Activated CD4-positive, alpha-beta T cell treated with anti-CD3 and anti-CD28 coated beads, Interleukin-2, amount 50 U/mL, for 16 hours (primary cell): ENCODE data around the gene NAP1L5.

Experiments
- DNase-seq: peaks from one replicate; pipeline ENCODE4 v3.0.0-alpha.2; 2020

Gene NAP1L5

GRCh38 chr4:88722276-88722780, 24.7 kb upstream of the NAP1L5 start:
- no peak for DNase-seq

DNA sequence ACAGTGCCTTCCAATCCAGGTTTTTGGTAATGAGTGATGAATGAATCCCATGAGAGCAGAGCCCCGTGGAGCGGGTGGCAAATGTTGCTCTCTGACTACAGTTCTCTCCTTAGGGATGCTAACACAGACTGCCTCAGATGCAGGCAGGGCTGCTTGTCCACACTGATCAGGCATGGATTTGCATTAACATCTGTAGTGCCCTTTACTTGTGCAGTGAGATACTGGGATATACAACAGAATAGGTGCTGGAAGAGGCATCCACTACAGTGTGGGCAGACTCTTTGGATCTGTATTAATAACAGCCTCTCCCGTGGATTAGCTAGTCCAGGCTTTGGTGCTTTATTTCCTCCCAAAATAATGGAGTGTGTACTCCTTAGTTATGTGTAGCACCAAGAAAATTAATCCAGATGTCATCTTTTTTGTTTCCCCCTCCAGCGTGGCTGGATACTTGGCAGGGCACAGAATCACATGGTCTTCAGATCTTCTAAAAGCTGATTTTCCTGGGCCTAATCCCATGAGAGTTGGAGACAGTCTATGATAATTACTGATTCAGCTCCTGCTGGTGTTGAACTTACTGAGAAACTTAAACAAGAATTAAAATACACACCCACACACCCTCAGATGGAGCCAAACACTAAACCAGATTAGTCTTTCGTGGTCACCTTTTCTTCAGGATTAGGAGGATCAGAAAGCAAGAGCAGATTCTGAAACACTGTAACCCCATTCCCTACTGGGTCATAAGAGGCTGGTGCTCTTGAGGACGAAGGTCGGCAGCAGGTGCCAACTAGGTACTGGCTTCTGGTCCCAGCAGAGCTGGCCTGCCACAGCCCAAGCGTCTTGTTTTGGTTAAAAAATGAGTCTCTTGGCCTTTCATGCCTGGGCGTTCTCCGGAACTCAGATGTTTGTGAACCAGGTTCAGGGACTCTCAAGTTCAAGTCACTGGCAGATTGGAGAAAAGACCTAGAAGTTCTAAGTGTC, 23.1 kb upstream of the NAP1L5 start:
- no peak for DNase-seq

DNA sequence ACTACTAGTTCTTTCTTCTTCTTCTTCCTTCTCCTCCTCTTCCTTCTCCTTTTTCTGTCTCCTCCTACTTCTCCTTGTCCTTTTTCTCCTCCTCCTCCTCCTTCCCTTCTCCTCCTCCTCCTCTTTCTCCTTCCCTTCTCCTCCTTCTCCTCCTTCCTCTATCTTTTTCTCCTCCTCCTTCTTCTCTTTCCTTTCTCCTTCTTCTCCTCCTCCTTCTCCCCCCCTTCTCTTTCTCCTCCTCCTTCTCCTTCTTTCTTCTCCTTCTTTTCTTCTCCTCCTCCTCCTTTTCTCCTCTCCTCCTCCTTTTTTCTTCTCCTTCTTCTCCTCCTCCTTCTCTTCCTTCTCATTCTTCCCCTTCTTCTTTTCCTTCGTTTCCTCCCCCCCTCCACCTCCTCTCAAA, 21.8 kb upstream of the NAP1L5 start:
- DNase-seq, result no peak

GRCh38 chr4:88718098-88718497, 20.5 kb upstream of the NAP1L5 start:
- no peak for DNase-seq

DNA sequence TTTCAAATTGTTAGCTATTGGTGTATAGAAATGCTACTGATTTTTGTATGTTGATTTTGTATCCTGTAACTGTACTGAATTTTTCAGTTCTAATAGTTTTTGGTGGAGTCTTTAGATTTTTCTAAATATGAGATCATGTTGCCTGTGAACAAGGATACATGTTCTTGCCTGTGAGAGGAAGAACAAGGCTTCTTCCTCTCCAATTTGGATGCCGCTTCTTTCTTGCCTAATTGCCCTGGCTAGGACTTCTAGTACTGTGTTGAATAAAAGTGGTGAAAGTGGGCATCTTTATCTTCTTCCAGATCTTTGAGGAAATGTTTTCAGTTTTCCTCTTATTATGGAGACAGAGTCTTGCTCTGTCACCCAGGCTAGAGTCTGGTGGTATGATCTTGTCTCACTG, 16.2 kb upstream of the NAP1L5 start:
- no peak for DNase-seq

- DNase-seq, result peak; percentile 18
Observed at GRCh38 chr4:88709989-88710388, 12.4 kb upstream of the NAP1L5 start.

- DNase-seq, result no peak
Observed at GRCh38 chr4:88706574-88706973, 8.9 kb upstream of the NAP1L5 start.

GRCh38 chr4:88705805-88706492, 8.3 kb upstream of the NAP1L5 start:
- no peak for DNase-seq

- no peak for DNase-seq
Observed at GRCh38 chr4:88705223-88705622, 7.6 kb upstream of the NAP1L5 start.

DNA sequence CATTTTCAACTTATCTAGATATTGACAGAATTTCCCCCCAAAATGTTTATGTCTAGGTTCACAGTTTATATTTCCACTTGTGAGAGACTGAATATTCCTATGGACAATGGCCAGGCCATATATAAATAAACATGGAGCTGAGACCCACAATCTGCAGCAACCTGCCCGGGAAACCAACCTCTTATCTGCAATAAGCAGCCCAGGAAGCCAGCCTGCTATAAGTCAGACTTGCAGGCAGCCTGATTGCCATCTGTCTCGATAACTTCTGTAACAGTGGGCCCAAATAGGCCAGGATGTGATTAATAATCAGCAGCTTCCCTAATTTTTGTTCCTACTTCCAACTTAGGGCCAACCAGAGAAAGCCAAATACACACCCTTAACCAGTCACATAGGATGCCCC, 5.2 kb upstream of the NAP1L5 start:
- no peak for DNase-seq

GRCh38 chr4:88698519-88698918, 890 bp upstream of the NAP1L5 start:
- DNase-seq, result no peak

DNA sequence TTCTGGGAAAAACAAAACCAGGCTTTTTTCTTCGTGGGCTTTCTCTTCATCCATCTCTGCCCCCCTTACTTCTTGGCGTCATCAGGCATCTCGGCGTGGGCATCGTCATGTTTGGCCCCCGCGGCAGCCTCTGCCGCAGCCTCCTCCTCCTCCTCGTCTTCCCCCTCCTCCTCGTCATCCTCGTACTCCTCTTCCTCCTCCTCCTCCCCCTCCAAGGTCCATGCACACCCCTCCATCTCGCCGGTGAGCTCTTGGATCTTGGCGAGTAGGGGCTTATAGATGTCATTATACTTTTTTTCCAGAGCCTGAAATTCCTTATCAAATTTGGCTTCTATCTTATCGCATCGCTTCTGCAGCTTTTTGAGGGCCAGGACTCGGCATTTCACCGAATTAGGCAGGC, 488 bp downstream of the NAP1L5 start:
- peak; percentile 12 for DNase-seq

DNA sequence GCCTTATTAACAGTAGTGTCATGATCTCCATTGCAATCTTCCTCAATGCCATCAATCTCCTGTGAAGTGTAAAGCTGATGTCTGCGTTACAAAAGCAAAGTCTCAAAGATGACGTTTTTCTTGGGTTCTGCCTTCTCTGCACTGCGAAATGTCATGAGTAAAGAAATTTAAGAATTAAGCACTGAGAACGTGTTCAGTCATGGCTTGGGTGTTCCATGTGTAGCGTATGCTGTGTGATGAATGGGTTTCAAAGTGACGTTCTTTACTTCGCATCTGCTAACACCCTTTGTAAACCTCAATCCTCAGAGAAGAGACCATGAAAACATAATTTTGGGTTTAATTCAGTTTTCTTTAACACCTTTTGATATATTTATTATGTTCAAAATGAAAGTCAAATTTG, 999 bp downstream of the NAP1L5 start:
- no peak for DNase-seq

GRCh38 chr4:88693792-88694191, 3.8 kb downstream of the NAP1L5 start:
- DNase-seq, result no peak

DNA sequence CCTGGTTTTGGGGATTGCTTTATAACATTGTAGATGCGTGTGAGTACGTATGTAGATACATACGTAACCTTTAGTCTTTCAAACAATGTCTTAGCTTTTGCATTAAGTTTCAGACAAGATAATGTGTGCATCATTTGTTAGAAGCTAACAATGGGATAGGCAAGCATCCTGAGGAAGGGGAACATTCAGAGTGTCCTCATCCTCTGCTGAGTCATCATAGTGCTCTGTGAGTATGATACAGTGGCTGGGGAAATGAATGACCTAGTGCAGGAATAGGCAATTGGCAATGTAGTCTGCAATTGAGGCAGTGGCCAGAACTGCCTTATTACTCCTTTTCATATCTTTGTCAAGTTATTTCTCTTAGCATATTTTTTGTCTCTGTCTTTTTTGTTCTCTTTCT, 7.3 kb downstream of the NAP1L5 start:
- DNase-seq, result no peak

GRCh38 chr4:88681209-88681608, 16.4 kb downstream of the NAP1L5 start:
- no peak for DNase-seq

DNA sequence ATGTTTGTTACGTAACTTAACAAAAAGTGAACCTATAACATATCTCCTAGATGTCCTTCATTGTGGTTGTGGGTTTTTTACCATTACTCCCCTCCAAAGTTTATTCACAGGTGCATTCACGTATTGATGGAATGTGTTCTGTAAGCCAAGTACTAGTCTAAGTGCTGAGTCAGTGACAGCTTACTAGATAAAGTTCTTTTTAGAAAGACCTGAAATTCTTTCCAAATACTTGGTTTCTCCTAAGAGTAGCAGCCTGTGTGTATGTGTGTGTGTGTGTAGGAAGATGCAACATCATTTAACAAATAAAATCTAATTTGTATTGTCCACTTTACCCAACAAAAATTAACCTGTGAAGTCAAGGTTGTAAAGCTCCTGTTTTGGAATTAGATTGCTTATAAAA, 22.1 kb downstream of the NAP1L5 start:
- no peak for DNase-seq

DNA sequence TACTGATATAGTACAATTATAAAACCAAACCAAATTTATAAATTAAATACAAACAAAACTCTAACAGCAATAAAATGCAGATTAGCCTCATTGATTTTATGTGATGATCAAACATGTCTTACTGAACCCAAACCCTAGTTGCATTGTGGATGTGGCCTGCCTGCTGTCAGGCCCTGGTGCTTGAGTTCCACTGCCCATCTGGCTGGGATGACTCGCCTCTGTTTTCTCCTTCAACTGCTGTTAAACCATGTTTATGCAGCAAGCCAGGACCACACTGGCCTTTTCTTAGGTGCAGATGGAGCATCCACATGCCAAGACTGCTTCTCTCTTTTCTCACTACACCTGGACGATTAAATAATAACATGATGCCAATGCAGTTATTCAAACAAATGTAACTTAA, 22.6 kb downstream of the NAP1L5 start:
- DNase-seq, result no peak

GRCh38 chr4:88674565-88674964, 23.1 kb downstream of the NAP1L5 start:
- no peak for DNase-seq

GRCh38 chr4:88673886-88674285, 23.7 kb downstream of the NAP1L5 start:
- DNase-seq, result no peak

GRCh38 chr4:88672987-88673386, 24.6 kb downstream of the NAP1L5 start:
- DNase-seq, result peak; percentile 30

- no peak for DNase-seq
Observed at GRCh38 chr4:88661739-88662138, 35.9 kb downstream of the NAP1L5 start.

GRCh38 chr4:88660446-88661294, 37.0 kb downstream of the NAP1L5 start:
- DNase-seq, result no peak
